Sigmoid colon (tissue), 4 donors: Measurements from ENCODE around the gene MGP.

Experiments
- CTCF ChIP-seq, 4 experiments: fragments of 450-650 bp in 3 of 4; fragments of 200-600 bp in 1 of 4; IDR thresholded peaks; one replicate each; pipeline ENCODE4 v1.5.1; 2016 to 2019; ENCODE audit warnings: antibody characterized with exemption in 4 of 4, mild to moderate bottlenecking in 3 of 4, moderate library complexity in 2 of 4
- EP300 ChIP-seq, 4 donors: sonication (generic); formaldehyde crosslinking; IDR thresholded peaks; one replicate each; pipeline ENCODE4 v1.6.1; 2017; ENCODE audit warnings: antibody characterized with exemption in 4 of 4
- POLR2A ChIP-seq, 2 donors: fragments of 450-650 bp; IDR thresholded peaks; one replicate each; pipeline ENCODE4 v1.6.1; 2016; ENCODE audit warnings: antibody characterized with exemption in 2 of 2, mild to moderate bottlenecking in 2 of 2, moderate library complexity in 2 of 2
- POLR2AphosphoS5 ChIP-seq, 4 donors: sonication (generic); formaldehyde crosslinking; IDR thresholded peaks; one replicate each; pipeline ENCODE4 v1.6.1; 2017; ENCODE audit warnings: antibody characterized with exemption in 4 of 4

GRCh38 chr12:14841761-14842160, 43.9 kb downstream of the MGP start:
- TF ChIP-seq CTCF (IDR thresholded peaks at IDR 0.05): no peak
- peak in 2 of 4 donors; percentile 36 to 53 for TF ChIP-seq EP300 (IDR thresholded peaks at IDR 0.05)
- TF ChIP-seq POLR2A (IDR thresholded peaks at IDR 0.05): no peak
- TF ChIP-seq POLR2AphosphoS5 (IDR thresholded peaks at IDR 0.05): peak; percentile 27 to 68 (median 64)
